ENCODE results near the gene SYT12. TPM values are rescaled to one million over a fixed set of nuclear protein-coding genes. Genes with fewer than 3 reads are reported as not detected.

The SYT12 gene
- total and polyA plus RNA-seq, 2 of the 13 experiments (the other 11 are each of a cell fraction or from before 2014, with no cell fraction given), result 0.01 to 0.02 TPM

- TF ChIP-seq ZNF160 (CRISPR knock-in tag; IDR thresholded peaks at IDR 0.05) (no peak), POLR2AphosphoS2 (IDR thresholded peaks at IDR 0.05; ENCODE audit: low read depth, low read length) (no peak), ZNF883 (CRISPR knock-in tag; IDR thresholded peaks at IDR 0.05; ENCODE audit: not compliant biosample characterization) (no peak), ZNF580 (CRISPR knock-in tag; IDR thresholded peaks at IDR 0.05; ENCODE audit: borderline replicate concordance, low read depth) (0 out of 2 replicates have a peak, but pooled peaks have one; percentile 21), RXRA (CRISPR knock-in tag; IDR thresholded peaks at IDR 0.05) (peak; percentile 24; the same call in 1 of the 2 replicates), GATAD2A (CRISPR knock-in tag; IDR thresholded peaks at IDR 0.05) (peak; percentile 45; the same call in 1 of the 2 replicates), MEIS2 (CRISPR knock-in tag; IDR thresholded peaks at IDR 0.05) (no peak), SCMH1 (CRISPR knock-in tag; IDR thresholded peaks at IDR 0.05; ENCODE audit: borderline replicate concordance) (no peak), TAF15 (IDR thresholded peaks at IDR 0.05; ENCODE audit: low read depth, low read length, poor library complexity, severe bottlenecking) (no peak), ZNF407 (CRISPR knock-in tag; IDR thresholded peaks at IDR 0.05; ENCODE audit: not compliant biosample characterization) (no peak), GABPA (IDR thresholded peaks at IDR 0.05; ENCODE audit: low read depth, low read length) (no peak), GABPA (CRISPR knock-in tag; IDR thresholded peaks at IDR 0.05; ENCODE audit: low read depth) (no peak), MAX (IDR thresholded peaks at IDR 0.05) (no peak), CERS6 (CRISPR knock-in tag; IDR thresholded peaks at IDR 0.05) (no peak), ZNF572 (CRISPR knock-in tag; IDR thresholded peaks at IDR 0.05) (no peak), SRY (CRISPR knock-in tag; IDR thresholded peaks at IDR 0.05) (no peak), ZNF746 (CRISPR knock-in tag; IDR thresholded peaks at IDR 0.05) (0 out of 2 replicates have a peak, but pooled peaks have one; percentile 37), ZNF772 (CRISPR knock-in tag; IDR thresholded peaks at IDR 0.05) (no peak), PLSCR1 (CRISPR knock-in tag; IDR thresholded peaks at IDR 0.05; ENCODE audit: borderline replicate concordance) (no peak), KLF15 (CRISPR knock-in tag; IDR thresholded peaks at IDR 0.05; ENCODE audit: borderline replicate concordance) (no peak)
These were observed 26.2 kb upstream of the SYT12 start (continued) for GRCh38 chr11:66996609-66997273.

All from HepG2 (cell line).